VCaP (cell line): ENCODE results near the gene ARHGAP45.

Experiments
- H3K27ac ChIP-seq: fragments of 450-650 bp; 2 replicates; pipeline ENCODE4 v1.5.1; 2017
- CTCF ChIP-seq: fragments of 450-650 bp; conservative IDR thresholded peaks from 2 replicates; pipeline ENCODE4 v1.5.1; 2017; ENCODE audit warnings: mild to moderate bottlenecking, moderate library complexity

The ARHGAP45 gene

GRCh38 chr19:1032264-1032867, 34.6 kb upstream of the ARHGAP45 start:
- TF ChIP-seq CTCF: no peak
- H3K27ac ChIP-seq: no peak overlapping the region

- no peak for TF ChIP-seq CTCF
These were observed 30.9 kb upstream of the ARHGAP45 start for GRCh38 chr19:1035998-1036621.

GRCh38 chr19:1037621-1038064, 29.3 kb upstream of the ARHGAP45 start:
- H3K27ac ChIP-seq: no peak overlapping the region
- no peak for TF ChIP-seq CTCF

More at GRCh38 chr19:1035998-1036621, 30.9 kb upstream of the ARHGAP45 start:
- H3K27ac ChIP-seq: no peak overlapping the region

GRCh38 chr19:1038978-1039645, 27.9 kb upstream of the ARHGAP45 start:
- H3K27ac ChIP-seq: peak overlapping the region; percentile 72; the same call in 1 of the 2 replicates
- no peak for TF ChIP-seq CTCF

GRCh38 chr19:1039646-1040475, 27.1 kb upstream of the ARHGAP45 start, which contains the start of gene ABCA7:
Gene ABCA7, plus strand, starts transcription at chr19:1040107. Its CDS starts 1,255 bp downstream, at chr19:1041362.
- H3K27ac ChIP-seq: peak within 1 kb of the TSS; percentile 72
- no peak for TF ChIP-seq CTCF

GRCh38 chr19:1040476-1041271, 26.3 kb upstream of the ARHGAP45 start:
- no peak for TF ChIP-seq CTCF
- peak overlapping the region; percentile 72 for H3K27ac ChIP-seq
